Measurements from ENCODE around the gene CCNB1.
"Not testable (repeated sequence)": the region's sequence is repeated elsewhere in the genome, so short reads cannot be mapped to it uniquely, and the experiment has no call there.

The CCNB1 gene

DNA sequence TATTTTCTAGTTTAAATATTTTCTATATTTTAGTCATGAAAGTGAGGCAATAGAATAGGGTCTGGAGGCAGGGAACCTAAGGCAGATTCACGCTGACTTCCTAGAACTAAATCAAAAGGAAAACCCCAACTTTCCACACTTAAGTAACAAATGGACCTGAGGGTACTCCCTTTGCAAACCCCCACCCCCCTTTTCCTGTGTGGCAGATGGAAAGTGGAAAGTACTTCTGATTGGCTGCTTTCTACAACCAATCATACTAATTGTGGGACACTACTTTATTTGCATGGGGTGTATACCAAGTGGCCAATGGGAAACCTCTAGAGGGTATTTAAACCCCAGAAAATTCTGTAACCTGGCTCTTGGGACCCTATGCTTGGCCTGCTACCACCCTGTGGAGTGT, 17.7 kb downstream of the CCNB1 start:
- no peak for DNase-seq (ENCODE audit: low spot score)

DNA sequence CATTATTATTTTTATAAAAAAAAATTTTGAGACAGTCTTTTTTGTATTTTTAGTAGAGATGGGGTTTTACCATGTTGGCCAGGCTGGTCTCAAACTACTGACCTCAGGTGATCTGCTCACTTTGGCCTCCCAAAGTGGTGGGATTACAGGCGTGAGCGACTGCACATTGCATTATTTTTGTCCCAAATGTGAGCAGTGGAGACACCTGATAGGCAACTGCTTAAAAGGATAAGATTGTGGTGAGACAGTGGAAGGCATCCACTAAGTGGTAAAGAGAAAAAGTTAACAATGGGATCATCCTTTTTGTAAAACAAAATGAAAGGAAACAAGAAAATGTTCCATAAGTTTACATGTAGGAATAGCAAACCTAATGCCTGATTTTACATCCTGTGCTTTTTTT, 20.4 kb downstream of the CCNB1 start:
- DNase-seq (ENCODE audit: low spot score) = no peak

DNA sequence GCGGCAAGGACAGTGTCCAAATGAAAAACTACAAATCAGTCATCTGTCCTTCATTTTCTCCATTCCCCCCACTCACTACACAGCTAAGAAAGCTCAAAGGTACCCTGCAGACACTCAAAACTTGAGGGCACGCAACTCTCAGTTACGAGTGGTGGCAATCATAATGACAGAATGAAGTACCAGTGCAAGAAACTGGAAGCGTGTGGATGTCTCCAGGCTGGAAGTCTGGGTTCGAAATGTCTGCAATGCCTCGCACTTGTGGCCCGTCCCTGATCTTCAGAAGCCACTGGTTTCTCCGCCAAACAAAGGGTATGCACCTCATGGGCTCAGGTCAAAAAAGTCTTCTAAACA, 21.8 kb downstream of the CCNB1 start:
- no peak for DNase-seq (ENCODE audit: low spot score)

DNA sequence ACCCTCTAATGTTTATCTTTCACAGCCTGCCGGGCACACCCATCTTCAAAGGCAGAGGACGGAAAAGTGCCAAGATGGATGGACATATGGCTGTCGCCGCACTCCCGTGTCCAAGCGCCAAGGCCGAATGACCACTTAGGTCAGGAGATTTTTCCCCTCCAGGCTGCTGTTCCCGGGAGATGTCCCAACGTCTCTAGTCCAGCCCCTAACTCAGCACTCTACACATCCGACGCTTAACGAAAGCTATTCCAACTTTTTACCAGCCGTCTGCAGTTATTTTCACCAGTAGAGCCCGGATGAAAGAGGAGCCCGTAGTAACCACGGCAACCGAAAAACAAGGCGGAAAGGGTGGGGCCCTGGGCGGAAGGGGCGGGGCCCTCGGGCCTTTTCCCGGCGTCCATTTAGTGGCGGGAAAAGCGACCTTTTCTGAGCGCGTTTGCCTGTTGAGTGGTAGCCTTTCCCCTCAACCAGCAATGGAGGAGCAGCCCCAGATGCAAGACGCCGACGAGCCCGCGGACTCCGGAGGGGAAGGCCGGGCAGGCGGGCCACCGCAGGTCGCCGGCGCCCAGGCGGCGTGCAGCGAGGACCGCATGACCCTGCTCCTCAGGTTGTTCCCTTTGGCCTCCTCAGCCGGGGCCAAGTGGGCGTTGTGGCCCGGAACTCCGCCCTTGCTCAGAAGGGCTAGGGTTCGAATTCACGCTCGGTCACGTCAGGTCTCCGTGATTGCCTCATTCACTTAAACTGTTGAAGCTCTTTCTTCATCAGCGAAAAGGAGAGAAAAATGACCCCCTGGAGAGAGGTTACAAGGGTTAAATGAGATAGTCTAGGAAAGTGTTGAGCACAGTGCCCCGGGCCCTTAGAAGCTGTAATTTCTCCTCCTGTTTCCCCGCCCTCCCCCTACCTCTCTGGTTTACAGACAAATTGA, 22.5 kb downstream of the CCNB1 start, which contains the start of gene CENPH:
CENPH (plus strand) TSS at position 422 of the 925 bp plus-strand sequence; CDS start at position 474, 52 bp downstream.
- DNase-seq (ENCODE audit: low spot score) = peak; percentile 89

DNA sequence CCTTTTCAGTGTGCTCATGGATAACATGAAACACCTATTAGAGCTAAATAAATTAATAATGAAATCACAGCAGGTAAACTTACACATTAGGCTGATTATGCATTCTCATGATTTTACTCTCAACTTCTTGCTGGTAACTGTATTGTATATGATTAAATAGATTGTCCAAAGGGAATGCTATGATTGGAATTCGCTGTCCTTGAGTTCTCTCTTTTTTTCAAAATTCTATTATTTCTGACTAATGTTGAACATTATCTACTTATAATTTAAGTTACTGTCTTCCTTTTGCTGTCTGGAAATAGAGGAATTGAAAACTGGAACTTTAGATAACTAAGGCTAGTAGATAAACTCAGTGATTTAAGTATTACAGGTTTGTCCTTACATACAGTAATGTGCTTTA, 35.5 kb downstream of the CCNB1 start:
- no peak for DNase-seq (ENCODE audit: low spot score)

DNA sequence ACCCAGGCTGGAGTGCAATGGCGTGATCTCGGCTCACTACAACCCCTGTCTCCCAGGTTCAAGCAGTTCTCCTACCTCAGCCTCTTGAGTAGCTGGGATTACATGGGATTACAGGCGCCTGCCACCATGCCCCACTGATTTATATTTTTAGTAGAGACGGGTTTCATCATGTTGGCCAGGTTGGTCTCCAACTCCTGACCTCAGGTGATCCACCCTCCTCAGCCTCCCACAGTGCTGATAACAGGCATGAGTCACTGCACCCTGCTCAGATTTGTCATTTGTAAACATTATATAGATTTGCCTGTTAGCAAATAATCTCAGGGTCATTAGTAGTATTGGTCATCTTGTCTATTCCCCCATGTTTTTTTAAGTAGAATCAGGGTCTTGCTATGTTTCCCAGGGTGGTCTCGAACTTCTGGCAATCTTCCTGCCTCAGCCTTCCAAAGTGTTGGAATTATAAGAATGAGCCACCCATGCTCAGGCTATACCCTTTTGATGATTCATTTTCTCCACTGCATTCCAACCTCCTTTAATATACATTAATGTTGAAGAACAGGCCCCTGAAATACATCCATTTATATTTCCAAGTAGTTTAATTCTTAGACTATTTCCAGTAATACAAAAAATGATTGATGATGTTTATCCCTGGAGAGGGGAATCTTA, 39.7 kb downstream of the CCNB1 start:
- DNase-seq (ENCODE audit: low spot score) = no peak

DNA sequence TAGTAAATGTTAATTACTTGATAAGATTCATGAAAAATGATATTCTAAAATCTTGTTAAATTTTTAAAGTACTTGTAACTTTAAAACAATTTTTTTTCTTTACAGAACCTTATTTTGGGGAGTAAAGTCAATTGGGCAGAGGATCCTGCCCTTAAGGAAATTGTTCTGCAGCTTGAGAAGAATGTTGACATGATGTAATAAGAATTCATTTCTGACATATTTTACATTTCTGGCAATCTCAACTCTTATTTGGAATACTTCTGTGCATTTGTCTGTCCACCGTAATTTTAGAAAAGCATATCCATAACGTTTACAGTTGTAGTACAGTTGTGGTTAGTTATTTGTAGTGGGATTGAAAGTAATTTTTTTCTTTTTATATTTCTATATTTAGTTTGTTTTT, 42.7 kb downstream of the CCNB1 start:
- no peak for DNase-seq (ENCODE audit: low spot score)

DNA sequence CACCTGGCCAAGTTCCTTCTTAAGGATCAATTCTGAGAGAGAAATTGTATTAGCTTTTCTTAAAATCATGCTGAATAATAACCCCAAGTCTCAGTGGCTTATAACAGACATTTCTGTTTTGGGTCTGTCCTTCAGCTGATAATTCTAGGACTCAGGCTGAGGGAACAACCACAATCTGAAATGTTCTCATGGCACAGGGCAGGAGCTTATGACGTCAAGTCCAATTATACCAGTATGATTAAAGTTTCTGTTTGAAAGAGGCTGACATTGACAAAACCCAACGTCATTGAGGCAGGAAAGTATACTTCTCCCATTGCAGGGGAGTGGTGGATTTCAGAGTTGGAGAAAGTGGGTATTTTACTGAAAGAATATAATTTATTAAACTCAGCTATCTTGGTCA, 44.2 kb downstream of the CCNB1 start:
- DNase-seq (ENCODE audit: low spot score) = no peak

DNA sequence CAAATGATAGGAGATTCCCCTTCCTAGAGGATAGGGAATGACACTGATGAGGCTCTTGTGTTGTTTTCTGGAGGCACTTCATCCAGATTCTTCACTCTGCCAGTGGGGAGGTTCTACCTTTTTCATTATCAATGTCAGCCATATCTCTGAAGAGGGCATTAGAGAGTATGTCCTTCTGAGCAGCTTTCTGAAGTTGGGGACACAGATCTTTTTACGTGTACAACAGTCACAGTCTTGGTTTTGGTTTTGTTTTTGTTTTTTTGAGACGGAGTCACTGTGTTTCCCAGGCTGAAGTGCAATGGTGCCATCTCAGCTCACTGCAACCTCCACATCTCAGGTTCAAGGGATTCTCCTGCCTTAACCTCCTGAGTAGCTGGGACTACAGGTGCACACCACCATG, 45.1 kb downstream of the CCNB1 start:
- no peak for DNase-seq (ENCODE audit: low spot score)

DNA sequence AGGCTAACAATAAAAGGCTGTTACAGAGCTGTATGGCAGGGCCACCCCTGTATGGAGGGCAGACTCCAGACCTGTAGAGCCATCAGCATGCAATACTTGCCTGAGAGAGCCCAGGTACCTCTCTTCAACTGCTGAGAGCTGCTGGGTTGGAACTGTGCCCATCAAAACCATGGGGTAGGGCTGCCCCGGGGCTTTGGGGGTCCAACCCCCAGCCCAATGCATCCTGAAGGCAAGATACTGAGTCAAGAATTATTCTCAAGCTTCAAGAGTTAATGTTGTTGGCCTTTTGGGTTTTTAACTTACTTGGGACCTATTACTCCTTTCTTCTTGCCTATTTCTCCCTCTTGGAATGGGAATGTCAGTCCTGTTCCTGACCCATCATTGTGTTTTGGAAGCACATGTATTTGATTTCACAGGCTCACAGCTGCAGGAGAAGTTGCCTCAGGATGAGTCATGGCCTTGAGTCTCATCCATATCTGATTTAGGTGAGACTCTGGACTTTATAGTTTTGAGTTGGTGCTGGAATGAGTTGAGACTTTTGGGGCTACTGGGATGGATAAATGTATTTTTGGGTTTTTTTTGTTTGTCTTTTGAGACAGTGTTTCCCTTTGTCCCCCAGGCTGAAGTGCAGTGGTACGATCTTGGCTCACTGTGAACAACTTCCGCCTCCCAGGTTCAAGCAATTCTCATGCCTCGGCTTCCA, 46.7 kb downstream of the CCNB1 start:
- no peak for DNase-seq (ENCODE audit: low spot score)

DNA sequence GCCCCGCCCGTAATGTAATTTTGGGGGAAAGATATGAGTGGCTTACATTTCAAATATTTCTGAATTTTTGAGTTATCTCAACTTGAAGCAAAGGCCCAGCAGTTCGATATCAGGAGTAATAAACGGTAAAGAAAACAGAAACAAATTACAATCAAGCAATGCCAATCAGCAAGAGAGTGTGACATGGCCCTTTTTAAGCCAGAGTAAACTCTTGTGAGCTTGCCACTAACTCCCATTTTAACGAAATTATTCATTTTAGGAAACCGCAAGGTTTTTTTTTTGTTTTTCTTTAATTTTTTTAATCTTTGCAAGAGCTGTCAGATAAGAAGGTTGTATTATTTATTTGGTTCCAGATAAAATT, 50.2 kb downstream of the CCNB1 start:
- no peak for DNase-seq (ENCODE audit: low spot score)

DNA sequence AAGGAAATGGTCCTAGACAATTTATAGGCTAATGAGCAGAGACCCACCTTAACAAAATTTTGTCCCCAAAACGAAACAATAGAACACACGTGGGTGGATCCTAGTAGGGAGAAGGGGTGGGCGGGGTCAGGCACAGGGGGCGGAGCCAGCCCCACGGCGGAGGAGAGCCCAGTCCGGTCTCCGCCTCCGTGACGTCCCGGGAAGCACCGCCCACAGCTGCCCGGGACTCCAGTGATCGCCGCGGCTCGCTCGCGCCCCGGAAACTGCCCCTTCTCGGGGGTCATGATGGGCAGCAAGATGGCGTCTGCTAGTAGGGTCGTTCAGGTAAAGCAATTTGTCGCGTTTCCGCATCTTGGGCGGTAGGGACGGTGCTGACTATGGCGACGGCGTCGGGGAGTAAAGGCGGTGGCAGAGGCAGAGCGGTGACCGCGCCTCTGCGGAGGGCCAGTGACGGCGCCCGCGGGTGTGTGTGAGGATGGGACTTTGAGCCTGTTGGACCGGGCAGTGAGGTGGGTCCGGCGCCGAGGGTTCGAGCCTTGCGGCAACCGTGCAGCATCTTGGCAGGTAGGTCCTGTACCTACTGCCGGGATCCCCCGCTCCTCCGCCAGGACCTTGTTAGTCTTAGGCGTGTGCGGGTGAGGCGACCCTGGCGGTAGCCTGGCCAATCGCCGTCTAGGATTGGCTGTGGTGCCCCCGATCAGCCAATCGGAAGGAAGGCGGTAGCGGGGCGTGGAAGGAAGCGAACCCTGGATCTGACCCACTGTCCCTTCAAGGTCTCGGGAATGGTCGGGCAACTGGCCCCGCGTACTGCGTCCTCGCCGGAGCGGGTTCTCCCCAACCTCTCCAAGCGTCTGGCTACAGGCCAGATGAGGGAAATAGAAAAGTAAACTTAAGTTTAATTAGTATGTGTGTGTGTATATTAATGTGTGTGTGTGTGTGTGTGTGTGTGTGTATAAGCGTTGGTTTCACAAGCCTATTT, 50.9 kb downstream of the CCNB1 start:
- DNase-seq (ENCODE audit: low spot score) = peak; percentile 86

DNA sequence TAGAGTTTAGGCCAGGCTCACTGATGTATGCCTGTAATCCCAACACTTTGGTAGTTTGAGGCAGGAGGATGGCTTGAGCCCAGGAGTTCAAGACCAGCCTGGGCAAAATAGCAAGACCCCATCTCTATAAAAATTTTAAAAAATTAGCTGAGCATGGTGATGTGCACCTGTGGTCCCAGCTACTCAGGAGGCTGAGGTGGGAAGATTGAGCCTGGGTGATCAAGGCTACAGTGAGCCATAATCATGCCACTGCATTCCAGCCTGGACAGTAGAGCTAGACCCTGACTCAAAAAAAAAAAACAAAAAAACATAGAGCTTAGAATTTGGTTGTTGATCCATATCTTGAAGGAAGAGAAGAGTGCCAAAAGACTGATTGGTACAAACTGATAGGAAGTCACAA, 53.0 kb downstream of the CCNB1 start:
- DNase-seq (ENCODE audit: low spot score) = no peak

DNA sequence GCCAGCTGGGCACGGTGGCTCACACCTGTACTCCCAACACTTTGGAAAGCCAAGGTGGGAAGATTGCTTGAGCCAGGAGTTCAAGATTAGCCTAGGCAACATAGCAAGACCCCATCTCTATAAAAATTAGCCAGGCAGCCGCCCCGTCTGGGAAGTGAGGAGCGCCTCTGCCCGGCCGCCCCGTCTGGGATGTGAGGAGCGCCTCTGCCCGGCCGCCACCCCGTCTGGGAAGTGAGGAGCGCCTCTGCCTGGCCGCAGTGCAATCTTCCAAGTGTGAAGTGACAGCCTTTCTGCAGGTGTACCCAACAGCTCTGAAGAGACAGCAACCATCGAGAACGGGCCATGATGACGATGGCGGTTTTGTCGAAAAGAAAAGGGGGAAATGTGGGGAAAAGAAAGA, 53.4 kb downstream of the CCNB1 start:
- not testable (repeated sequence) for DNase-seq (ENCODE audit: low spot score)

DNA sequence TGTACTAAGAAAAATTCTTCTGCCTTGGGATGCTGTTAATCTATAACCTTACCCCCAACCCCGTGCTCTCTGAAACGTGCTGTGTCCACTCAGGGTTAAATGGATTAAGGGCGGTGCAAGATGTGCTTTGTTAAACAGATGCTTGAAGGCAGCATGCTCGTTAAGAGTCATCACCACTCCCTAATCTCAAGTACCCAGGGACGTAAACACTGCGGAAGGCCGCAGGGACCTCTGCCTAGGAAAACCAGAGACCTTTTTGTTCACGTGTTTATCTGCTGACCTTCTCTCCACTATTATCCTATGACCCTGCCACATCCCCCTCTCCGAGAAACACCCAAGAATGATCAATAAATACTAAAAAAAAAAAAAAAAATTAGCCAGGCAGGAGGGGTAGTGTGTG, 53.9 kb downstream of the CCNB1 start:
- not testable (repeated sequence) for DNase-seq (ENCODE audit: low spot score)

DNA sequence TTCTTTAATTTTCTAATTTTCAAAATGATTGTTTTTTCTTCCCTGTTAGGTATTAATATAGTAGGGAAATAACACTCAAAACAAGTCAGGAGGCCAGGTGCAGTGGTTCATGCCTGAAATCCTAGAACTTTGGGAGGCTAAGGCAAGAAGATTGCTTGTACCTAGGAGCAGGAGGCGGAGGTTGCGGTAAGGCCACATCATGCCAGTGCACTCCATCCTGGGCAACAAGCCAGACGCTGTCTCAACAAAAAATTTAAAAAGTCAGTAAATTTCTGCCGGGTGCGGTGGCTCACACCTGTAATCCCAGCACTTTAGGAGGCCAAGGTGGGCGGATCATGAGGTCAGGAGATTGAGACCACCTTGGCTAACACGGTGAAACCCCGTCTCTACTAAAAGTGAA, 57.6 kb downstream of the CCNB1 start:
- no peak for DNase-seq (ENCODE audit: low spot score)

DNA sequence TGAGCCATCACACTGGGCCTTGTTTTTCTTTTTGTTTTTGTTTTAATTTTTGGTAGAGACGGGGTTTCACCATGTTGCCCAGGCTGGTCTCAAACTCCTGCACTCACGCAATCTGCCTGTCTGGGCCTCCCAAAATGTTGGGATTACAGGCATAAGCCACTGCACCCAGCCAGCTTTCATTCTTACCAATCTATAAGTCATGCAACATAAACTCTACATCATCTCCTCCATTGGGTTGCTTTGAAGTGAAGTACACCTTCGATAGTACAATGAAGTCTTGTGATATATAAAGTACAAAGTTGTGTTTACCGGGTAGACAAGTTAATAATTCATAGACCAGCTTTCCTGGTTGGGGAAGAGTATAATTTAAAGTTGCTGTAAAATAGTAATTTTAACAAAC, 58.9 kb downstream of the CCNB1 start:
- no peak for DNase-seq (ENCODE audit: low spot score)

All from SW480 (cell line).